H1 (cell line): Measurements from ENCODE around the gene CHST3. TPM values are rescaled to one million over a fixed set of nuclear protein-coding genes. Genes with fewer than 3 reads are reported as not detected.

ENCODE experiments used
- CTBP2 ChIP-seq: IDR thresholded peaks from 2 replicates; pipeline ENCODE4 v1.7.0; 2011; ENCODE audit warnings: borderline replicate concordance, mild to moderate bottlenecking, moderate library complexity, mixed read lengths, low read length; ENCODE audit not compliant: insufficient read depth, insufficient read length
- TAF1 ChIP-seq: IDR thresholded peaks from 2 replicates; pipeline ENCODE4 v1.6.1; 2011; ENCODE audit warnings: mild to moderate bottlenecking, low read depth, low read length
- polyA plus RNA-seq, 7 experiments: library from polyadenylated mRNA; depleted of rRNA in 3 of 7; stranded (reverse) in 5 of 7; unstranded in 2 of 7; fragments of >200 nt in 5 of 7; fragments of 200-250 nt in 2 of 7; gene quantifications; 1 replicate in 5 of 7; 2 replicates in 1 of 7; 4 replicates in 1 of 7; pipeline versions ENCODE4 v1.2.1 to v1.2.3, GENCODE V29; 2011 to 2013; ENCODE audit warnings: missing spikeins in 2 of 7, mixed read lengths in 2 of 7
- total RNA-seq: library from RNA; stranded (reverse); fragmentation: NEBNext Ultra II Directional; extraction: Animal tissue kit (Norgen Biotek cat#: 25700); gene quantifications from 2 replicates; pipeline ENCODE4 v1.2.1, GENCODE V29; 2021
- TF ChIP-seq, protein P1 (sequence below), 3 experiments: IDR thresholded peaks; 1 replicate in 2 of 3; 2 replicates in 1 of 3; pipeline versions ENCODE4 v1.5.1 to v1.6.1; 2011; ENCODE audit warnings: low read length in 3 of 3, mild to moderate bottlenecking in 3 of 3, inconsistent platforms in 2 of 3, low read depth in 1 of 3, moderate library complexity in 1 of 3; ENCODE audit not compliant: insufficient read depth in 1 of 3; ENCODE audit errors: control extremely low read depth in 1 of 3

Gene CHST3
- total and polyA plus RNA-seq, 2 of the 8 experiments (the other 6 are each of a cell fraction or from before 2014, with no cell fraction given), result 2.0 to 5.8 TPM

DNA sequence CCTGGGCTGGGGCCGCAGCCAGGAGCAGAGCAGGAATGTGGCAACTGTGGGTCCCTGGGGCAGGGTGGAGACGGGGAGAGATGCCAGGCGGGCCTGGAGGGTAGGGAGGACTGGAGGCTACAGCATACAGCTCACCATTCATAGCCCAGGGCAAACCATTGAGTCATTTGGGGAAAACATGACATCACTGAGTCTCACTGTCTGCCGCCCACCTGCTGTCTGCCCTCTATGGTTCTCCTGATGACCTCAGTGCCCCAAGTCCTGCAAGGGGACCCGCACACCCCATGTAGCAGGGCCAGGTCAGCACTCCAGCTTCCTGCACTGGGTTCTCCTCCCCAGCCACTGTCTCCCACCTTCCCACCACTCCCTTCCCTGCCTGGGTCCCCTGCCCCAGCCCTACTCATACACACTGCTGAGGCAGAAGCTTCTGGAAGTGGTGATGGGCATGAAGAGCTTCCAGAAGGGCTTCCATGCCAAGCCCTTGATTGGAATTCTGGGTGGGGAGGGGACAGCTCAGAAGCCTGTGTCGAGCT, 10.4 kb downstream of the CHST3 start (continued):
- TF ChIP-seq, protein P1, sequence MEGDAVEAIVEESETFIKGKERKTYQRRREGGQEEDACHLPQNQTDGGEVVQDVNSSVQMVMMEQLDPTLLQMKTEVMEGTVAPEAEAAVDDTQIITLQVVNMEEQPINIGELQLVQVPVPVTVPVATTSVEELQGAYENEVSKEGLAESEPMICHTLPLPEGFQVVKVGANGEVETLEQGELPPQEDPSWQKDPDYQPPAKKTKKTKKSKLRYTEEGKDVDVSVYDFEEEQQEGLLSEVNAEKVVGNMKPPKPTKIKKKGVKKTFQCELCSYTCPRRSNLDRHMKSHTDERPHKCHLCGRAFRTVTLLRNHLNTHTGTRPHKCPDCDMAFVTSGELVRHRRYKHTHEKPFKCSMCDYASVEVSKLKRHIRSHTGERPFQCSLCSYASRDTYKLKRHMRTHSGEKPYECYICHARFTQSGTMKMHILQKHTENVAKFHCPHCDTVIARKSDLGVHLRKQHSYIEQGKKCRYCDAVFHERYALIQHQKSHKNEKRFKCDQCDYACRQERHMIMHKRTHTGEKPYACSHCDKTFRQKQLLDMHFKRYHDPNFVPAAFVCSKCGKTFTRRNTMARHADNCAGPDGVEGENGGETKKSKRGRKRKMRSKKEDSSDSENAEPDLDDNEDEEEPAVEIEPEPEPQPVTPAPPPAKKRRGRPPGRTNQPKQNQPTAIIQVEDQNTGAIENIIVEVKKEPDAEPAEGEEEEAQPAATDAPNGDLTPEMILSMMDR (IDR thresholded peaks at IDR 0.05; ENCODE audit: control extremely low read depth in 1 of 3, insufficient read depth in 1 of 3, low read depth in 1 of 3, low read length in 3 of 3), result no peak
- TF ChIP-seq TAF1 (no peak), CTBP2 (no peak)
